ENCODE results near the gene CNGA4. TPM values are rescaled to one million over a fixed set of nuclear protein-coding genes. Genes with fewer than 3 reads are reported as not detected.

CNGA4 gene
- total RNA-seq, 1 experiment from 2014 or later, result 0.27 TPM

DNA sequence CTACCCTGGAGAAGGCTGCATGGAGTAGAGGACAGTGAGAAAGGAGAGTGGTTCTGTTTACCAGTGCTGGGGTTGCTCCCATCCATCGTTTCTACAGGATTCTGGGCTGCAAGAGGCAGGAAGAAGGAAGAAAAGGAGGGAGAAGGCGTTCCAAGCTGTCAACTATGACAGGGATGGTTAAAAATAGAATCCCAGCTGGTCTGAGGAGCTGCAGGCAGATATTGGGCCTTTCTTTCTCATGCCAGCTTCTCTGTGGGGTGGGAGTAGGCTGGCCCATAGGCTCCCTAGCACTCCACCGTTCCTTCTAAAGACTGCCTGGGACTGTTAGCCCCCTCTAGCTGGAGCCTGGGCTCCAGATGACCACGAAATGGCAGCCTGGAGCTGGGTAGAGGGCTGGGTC is 34.3 kb downstream of the CNGA4 start:
- ChIA-PET CTCF (interaction anchor here (1.2 to 1.3 kb wide), 2 partner anchors 9 to 22 kb away, joined by 6 read pairs; no protein-coding TSS in a partner anchor), RAD21 (ENCODE audit: low non-redundant PET in 1 of 2, low total read pairs in 2 of 2, uncharacterized antibody in 2 of 2, unreplicated experiment in 2 of 2) (no interaction called here), POLR2A (interaction anchor here (0.5 kb wide), 1 partner anchor 14 kb away, joined by 5 read pairs; no protein-coding TSS in a partner anchor)
- Histone ChIP-seq H4K20me1 (ENCODE audit: insufficient read depth) (no peaks in the 10 kb centered on the region), H3K9ac (ENCODE audit: low read length) (no peak overlapping the region), H3K9me2 (ENCODE audit: insufficient read depth) (no peaks in the 10 kb centered on the region), H3K4me1 (ENCODE audit: control insufficient read depth in 1 of 2, insufficient read depth in 2 of 2, low read length in 2 of 2) (no peaks in the 10 kb centered on the region), H3K9me3 (ENCODE audit: control insufficient read depth in 1 of 2, insufficient read depth in 1 of 2, low read depth in 1 of 2, low read length in 2 of 2) (no peaks in the 10 kb centered on the region), H2AFZ (ENCODE audit: low read depth, low read length, poor library complexity, severe bottlenecking) (no peak overlapping the region), H3K27ac (ENCODE audit: low read depth, low read length) (no peak overlapping the region), H3K4me3 (replicated peaks in 1 of 2; ENCODE audit: low read depth in 1 of 2, low read length in 2 of 2) (no peak overlapping the region), H3K4me2 (ENCODE audit: low read length) (no peak overlapping the region), H3K36me3 (ENCODE audit: control insufficient read depth in 1 of 2, insufficient read depth in 2 of 2, low read length in 2 of 2) (no peaks in the 10 kb centered on the region), H3K27me3 (ENCODE audit: insufficient read depth, low read length) (peaks cover 4% of the 10 kb centered on the region; the same call in 1 of the 2 replicates), H3K79me2 (ENCODE audit: insufficient read depth, low read length) (no peaks in the 10 kb centered on the region)
- BruUV-seq (replicated peaks), result no TSS peak
- ATAC-seq, result no peak
- intact Hi-C loops (cut with micrococcal nuclease), result no loop called here
- TF ChIP-seq POLR2AphosphoS5 (IDR thresholded peaks at IDR 0.05; ENCODE audit: low read depth, low read length) (no peak), ZFX (IDR thresholded peaks at IDR 0.05) (no peak), TCF7L2 (IDR thresholded peaks at IDR 0.05; ENCODE audit: borderline replicate concordance, extremely low read depth, insufficient read depth, insufficient read length) (no peak), YY1 (IDR thresholded peaks at IDR 0.05; ENCODE audit: extremely low read depth, insufficient replicate concordance, low read depth, low read length) (no peak), EZH2phosphoT487 (IDR thresholded peaks at IDR 0.05; ENCODE audit: borderline replicate concordance) (no peak), SP1 (IDR thresholded peaks at IDR 0.05; ENCODE audit: low read depth) (no peak), EGR1 (IDR thresholded peaks at IDR 0.05; ENCODE audit: low read depth) (no peak), SRF (IDR thresholded peaks at IDR 0.05; ENCODE audit: low read depth) (no peak), ELF1 (IDR thresholded peaks at IDR 0.05; ENCODE audit: borderline replicate concordance, low read depth) (no peak), POLR2A (IDR thresholded peaks at IDR 0.05; ENCODE audit: borderline replicate concordance, extremely low read depth, insufficient read depth, insufficient read length) (no peak), FOSL1 (IDR thresholded peaks at IDR 0.05; ENCODE audit: low read depth) (no peak), CEBPB (IDR thresholded peaks at IDR 0.05; ENCODE audit: low read depth) (no peak), EZH2 (IDR thresholded peaks at IDR 0.05) (no peak)
- TF ChIP-seq, protein P1, sequence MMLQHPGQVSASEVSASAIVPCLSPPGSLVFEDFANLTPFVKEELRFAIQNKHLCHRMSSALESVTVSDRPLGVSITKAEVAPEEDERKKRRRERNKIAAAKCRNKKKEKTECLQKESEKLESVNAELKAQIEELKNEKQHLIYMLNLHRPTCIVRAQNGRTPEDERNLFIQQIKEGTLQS (IDR thresholded peaks at IDR 0.05), result no peak
- TF ChIP-seq, protein P2, sequence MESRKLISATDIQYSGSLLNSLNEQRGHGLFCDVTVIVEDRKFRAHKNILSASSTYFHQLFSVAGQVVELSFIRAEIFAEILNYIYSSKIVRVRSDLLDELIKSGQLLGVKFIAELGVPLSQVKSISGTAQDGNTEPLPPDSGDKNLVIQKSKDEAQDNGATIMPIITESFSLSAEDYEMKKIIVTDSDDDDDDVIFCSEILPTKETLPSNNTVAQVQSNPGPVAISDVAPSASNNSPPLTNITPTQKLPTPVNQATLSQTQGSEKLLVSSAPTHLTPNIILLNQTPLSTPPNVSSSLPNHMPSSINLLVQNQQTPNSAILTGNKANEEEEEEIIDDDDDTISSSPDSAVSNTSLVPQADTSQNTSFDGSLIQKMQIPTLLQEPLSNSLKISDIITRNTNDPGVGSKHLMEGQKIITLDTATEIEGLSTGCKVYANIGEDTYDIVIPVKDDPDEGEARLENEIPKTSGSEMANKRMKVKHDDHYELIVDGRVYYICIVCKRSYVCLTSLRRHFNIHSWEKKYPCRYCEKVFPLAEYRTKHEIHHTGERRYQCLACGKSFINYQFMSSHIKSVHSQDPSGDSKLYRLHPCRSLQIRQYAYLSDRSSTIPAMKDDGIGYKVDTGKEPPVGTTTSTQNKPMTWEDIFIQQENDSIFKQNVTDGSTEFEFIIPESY (IDR thresholded peaks at IDR 0.05; ENCODE audit: extremely low read depth, insufficient replicate concordance, low read length), result no peak
- TF ChIP-seq, protein P3, sequence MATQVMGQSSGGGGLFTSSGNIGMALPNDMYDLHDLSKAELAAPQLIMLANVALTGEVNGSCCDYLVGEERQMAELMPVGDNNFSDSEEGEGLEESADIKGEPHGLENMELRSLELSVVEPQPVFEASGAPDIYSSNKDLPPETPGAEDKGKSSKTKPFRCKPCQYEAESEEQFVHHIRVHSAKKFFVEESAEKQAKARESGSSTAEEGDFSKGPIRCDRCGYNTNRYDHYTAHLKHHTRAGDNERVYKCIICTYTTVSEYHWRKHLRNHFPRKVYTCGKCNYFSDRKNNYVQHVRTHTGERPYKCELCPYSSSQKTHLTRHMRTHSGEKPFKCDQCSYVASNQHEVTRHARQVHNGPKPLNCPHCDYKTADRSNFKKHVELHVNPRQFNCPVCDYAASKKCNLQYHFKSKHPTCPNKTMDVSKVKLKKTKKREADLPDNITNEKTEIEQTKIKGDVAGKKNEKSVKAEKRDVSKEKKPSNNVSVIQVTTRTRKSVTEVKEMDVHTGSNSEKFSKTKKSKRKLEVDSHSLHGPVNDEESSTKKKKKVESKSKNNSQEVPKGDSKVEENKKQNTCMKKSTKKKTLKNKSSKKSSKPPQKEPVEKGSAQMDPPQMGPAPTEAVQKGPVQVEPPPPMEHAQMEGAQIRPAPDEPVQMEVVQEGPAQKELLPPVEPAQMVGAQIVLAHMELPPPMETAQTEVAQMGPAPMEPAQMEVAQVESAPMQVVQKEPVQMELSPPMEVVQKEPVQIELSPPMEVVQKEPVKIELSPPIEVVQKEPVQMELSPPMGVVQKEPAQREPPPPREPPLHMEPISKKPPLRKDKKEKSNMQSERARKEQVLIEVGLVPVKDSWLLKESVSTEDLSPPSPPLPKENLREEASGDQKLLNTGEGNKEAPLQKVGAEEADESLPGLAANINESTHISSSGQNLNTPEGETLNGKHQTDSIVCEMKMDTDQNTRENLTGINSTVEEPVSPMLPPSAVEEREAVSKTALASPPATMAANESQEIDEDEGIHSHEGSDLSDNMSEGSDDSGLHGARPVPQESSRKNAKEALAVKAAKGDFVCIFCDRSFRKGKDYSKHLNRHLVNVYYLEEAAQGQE (IDR thresholded peaks at IDR 0.05; ENCODE audit: low read depth), result no peak
- TF ChIP-seq, protein P4, sequence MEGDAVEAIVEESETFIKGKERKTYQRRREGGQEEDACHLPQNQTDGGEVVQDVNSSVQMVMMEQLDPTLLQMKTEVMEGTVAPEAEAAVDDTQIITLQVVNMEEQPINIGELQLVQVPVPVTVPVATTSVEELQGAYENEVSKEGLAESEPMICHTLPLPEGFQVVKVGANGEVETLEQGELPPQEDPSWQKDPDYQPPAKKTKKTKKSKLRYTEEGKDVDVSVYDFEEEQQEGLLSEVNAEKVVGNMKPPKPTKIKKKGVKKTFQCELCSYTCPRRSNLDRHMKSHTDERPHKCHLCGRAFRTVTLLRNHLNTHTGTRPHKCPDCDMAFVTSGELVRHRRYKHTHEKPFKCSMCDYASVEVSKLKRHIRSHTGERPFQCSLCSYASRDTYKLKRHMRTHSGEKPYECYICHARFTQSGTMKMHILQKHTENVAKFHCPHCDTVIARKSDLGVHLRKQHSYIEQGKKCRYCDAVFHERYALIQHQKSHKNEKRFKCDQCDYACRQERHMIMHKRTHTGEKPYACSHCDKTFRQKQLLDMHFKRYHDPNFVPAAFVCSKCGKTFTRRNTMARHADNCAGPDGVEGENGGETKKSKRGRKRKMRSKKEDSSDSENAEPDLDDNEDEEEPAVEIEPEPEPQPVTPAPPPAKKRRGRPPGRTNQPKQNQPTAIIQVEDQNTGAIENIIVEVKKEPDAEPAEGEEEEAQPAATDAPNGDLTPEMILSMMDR (IDR thresholded peaks at IDR 0.05 in 2 of 3, conservative IDR thresholded peaks at IDR 0.05 in 1 of 3; ENCODE audit: borderline replicate concordance in 1 of 3, insufficient read depth in 1 of 3, low read depth in 2 of 3, low read length in 2 of 3), result no peak
- TF ChIP-seq, protein P5, sequence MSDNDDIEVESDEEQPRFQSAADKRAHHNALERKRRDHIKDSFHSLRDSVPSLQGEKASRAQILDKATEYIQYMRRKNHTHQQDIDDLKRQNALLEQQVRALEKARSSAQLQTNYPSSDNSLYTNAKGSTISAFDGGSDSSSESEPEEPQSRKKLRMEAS (IDR thresholded peaks at IDR 0.05), result no peak
- DNase-seq (ENCODE audit: low read depth, low spot score), result no peak

Data from HCT116 (cell line).